Measurements from ENCODE around the gene TBC1D8B.

Gene TBC1D8B

GRCh38 chrX:106906361-106906760, 103.9 kb downstream of the TBC1D8B start:
- no peak for TF ChIP-seq CTCF (IDR thresholded peaks at IDR 0.05; ENCODE audit: extremely low read depth, missing control alignments)
- DNase-seq (ENCODE audit: low spot score) = no peak

- no peak for DNase-seq (ENCODE audit: low spot score)
- TF ChIP-seq CTCF (IDR thresholded peaks at IDR 0.05; ENCODE audit: extremely low read depth, missing control alignments) = no peak
These were observed 110.4 kb downstream of the TBC1D8B start for GRCh38 chrX:106912864-106913263.

GRCh38 chrX:106917830-106918500, 115.5 kb downstream of the TBC1D8B start:
- no peak for TF ChIP-seq CTCF (IDR thresholded peaks at IDR 0.05; ENCODE audit: extremely low read depth, missing control alignments)
- DNase-seq (ENCODE audit: low spot score) = no peak

- no peak for TF ChIP-seq CTCF (IDR thresholded peaks at IDR 0.05; ENCODE audit: extremely low read depth, missing control alignments)
- DNase-seq (ENCODE audit: low spot score) = no peak
These were observed 117.5 kb downstream of the TBC1D8B start, which contains the start of gene CLDN2 for GRCh38 chrX:106919932-106920452. Gene CLDN2, plus strand, starts transcription at chrX:106920402. Its CDS starts 7,827 bp downstream, at chrX:106928229.

GRCh38 chrX:106921637-106922036, 119.2 kb downstream of the TBC1D8B start:
- TF ChIP-seq CTCF (IDR thresholded peaks at IDR 0.05; ENCODE audit: extremely low read depth, missing control alignments) = no peak
- DNase-seq (ENCODE audit: low spot score) = no peak

Data from GM20000 (cell line).